ENCODE data around the gene PERM1. TPM values are rescaled to one million over a fixed set of nuclear protein-coding genes. Genes with fewer than 3 reads are reported as not detected.
A peak's percentile ranks its signal among the peaks of the same experiment; 100 is the strongest.

The PERM1 gene
- total and polyA plus RNA-seq, 9 of the 15 experiments (the other 6 are each of a cell fraction or from before 2014, with no cell fraction given) = not detected

DNA sequence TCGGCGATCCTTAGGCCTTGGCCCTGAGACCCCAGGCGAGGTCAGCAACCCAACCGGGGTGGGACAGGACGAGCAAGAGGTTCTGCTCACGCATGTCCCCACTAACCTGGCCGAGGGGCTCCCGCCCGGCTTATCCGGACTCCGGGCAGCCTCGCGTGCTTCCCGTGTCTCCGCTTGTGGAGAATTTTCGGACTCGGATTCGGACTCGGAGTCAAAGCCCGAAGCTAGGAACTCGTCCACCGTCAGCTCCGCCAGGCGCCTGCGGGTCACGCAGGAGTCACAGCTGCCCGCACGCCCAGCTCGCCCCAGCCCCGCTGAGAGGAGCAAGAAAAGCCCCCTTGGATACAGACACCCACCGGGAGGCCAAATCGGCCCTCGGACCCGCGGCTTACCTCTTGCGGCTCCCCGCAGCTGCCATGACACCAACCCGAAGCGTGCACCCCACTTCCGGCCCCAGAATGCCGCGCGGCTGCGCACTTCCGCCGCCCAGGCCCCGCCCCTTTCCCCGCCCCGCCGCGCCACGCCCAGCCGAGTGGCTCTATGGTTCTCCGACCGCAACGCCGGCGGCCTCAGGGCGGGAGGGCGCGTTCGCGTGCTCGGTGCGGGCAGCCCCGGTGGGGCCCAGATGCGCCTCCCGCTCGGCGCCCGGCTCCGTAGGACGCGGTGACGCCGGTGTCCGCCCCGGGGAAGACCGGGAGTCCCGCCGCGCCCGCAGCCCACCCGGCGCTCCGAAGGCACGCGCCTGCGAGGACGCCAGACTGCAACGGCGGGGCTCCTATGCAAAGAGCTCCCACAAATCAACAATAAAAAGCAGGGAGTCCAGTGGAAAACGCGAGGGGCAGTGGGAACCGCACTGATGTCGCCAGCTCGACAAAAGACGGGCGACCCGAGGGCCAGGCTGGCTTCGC is 22.8 kb downstream of the PERM1 start, which contains the start of gene NOC2L (continued):
- TF ChIP-seq CEBPG (CRISPR knock-in tag; IDR thresholded peaks at IDR 0.05) (0 out of 2 replicates have a peak, but pooled peaks have one; percentile 38), CEBPG (tag; conservative IDR thresholded peaks at IDR 0.05 in 1 of 2, IDR thresholded peaks at IDR 0.05 in 1 of 2) (no peak), EZH2 (IDR thresholded peaks at IDR 0.05; ENCODE audit: borderline replicate concordance, low read depth, low read length) (no peak), TSC22D4 (tag; IDR thresholded peaks at IDR 0.05) (no peak), RCOR1 (IDR thresholded peaks at IDR 0.05; ENCODE audit: borderline replicate concordance in 1 of 2, low read depth in 2 of 2, low read length in 2 of 2) (0 out of 4 replicates have a peak, but pooled peaks of 1 of the 2 experiments have one; percentile 11), SMAD1 (IDR thresholded peaks at IDR 0.05; ENCODE audit: low read depth, low read length, partially characterized antibody) (peak; percentile 50), RFX1 (IDR thresholded peaks at IDR 0.05) (no peak; the same call in 1 of the 2 replicates), RNF2 (IDR thresholded peaks at IDR 0.05) (no peak), POU5F1 (IDR thresholded peaks at IDR 0.05; ENCODE audit: borderline replicate concordance, low read depth, low read length, partially characterized antibody) (no peak), MAZ (CRISPR knock-in tag; conservative IDR thresholded peaks at IDR 0.05 in 1 of 2, IDR thresholded peaks at IDR 0.05 in 1 of 2) (peak; percentile 71 to 87), JUND (IDR thresholded peaks at IDR 0.05; ENCODE audit: borderline replicate concordance, low read depth, low read length) (no peak; the same call in 1 of the 2 replicates), JUND (tag; IDR thresholded peaks at IDR 0.05; ENCODE audit: borderline replicate concordance, low read depth, low read length) (no peak; the same call in 2 of the 3 replicates), PCBP1 (IDR thresholded peaks at IDR 0.05; ENCODE audit: low read depth, low read length, poor library complexity, severe bottlenecking) (peak; percentile 85), GTF2F1 (IDR thresholded peaks at IDR 0.05; ENCODE audit: low read depth, low read length) (no peak), POLR2AphosphoS5 (IDR thresholded peaks at IDR 0.05; ENCODE audit: control insufficient read depth, insufficient read depth, low read depth, low read length) (peak; percentile 56; the same call in 1 of the 2 replicates), MAFK (IDR thresholded peaks at IDR 0.05; ENCODE audit: low read length) (no peak), POLR3G (IDR thresholded peaks at IDR 0.05; ENCODE audit: extremely low read depth, insufficient read length, insufficient replicate concordance) (no peak), ZNF57 (CRISPR knock-in tag; IDR thresholded peaks at IDR 0.05) (no peak), ZNF695 (CRISPR knock-in tag; IDR thresholded peaks at IDR 0.05) (no peak), FOXA3 (CRISPR knock-in tag; conservative IDR thresholded peaks at IDR 0.05 in 1 of 2, IDR thresholded peaks at IDR 0.05 in 1 of 2) (peak in 1 of 2 experiments; percentile 62; a peak in 1 of 4 replicates), SMAD2 (IDR thresholded peaks at IDR 0.05; ENCODE audit: low read depth, low read length) (no peak), ZNF184 (CRISPR knock-in tag; IDR thresholded peaks at IDR 0.05) (no peak)
- TF ChIP-seq, protein P1, sequence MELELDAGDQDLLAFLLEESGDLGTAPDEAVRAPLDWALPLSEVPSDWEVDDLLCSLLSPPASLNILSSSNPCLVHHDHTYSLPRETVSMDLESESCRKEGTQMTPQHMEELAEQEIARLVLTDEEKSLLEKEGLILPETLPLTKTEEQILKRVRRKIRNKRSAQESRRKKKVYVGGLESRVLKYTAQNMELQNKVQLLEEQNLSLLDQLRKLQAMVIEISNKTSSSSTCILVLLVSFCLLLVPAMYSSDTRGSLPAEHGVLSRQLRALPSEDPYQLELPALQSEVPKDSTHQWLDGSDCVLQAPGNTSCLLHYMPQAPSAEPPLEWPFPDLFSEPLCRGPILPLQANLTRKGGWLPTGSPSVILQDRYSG (tag; conservative IDR thresholded peaks at IDR 0.05; ENCODE audit: low read depth) = no peak

Data from K562 (cell line).